SU-DHL-6 (cell line): ENCODE measurements around the gene CTNNA2.

Source experiments
- H2AFZ ChIP-seq: fragments of 200-600 bp; sonication (generic); 2 replicates; pipeline ENCODE4 v1.6.1; 2014; ENCODE audit warnings: low read depth, mild to moderate bottlenecking, moderate library complexity, mixed read lengths, antibody characterized with exemption, low read length; ENCODE audit not compliant: severe bottlenecking
- H3F3A ChIP-seq: fragments of 200-600 bp; shearing (Covaris generic); 2 replicates; pipeline ENCODE4 v1.6.0; 2016; ENCODE audit warnings: antibody characterized with exemption, mild to moderate bottlenecking; ENCODE audit not compliant: insufficient read depth
- H3K27ac ChIP-seq: fragments of 200-600 bp; sonication (generic); 2 replicates; pipeline ENCODE4 v1.5.1; 2016; ENCODE audit warnings: low read depth, mild to moderate bottlenecking, low read length, moderate library complexity, mixed read lengths
- H3K27me3 ChIP-seq: fragments of 200-600 bp; sonication (generic), shearing (Covaris generic); 2 replicates; pipeline ENCODE4 v1.6.0; 2014; ENCODE audit warnings: mild to moderate bottlenecking, low read length
- H3K36me3 ChIP-seq: fragments of 200-600 bp; sonication (generic); 2 replicates; pipeline ENCODE4 v1.6.1; 2014; ENCODE audit warnings: mild to moderate bottlenecking, low read length, mixed read lengths
- H3K4me2 ChIP-seq: fragments of 300-600, 200-600 bp; shearing (Covaris generic), sonication (generic); 2 replicates; pipeline ENCODE4 v1.6.0; 2014; ENCODE audit warnings: low read length, low read depth, mild to moderate bottlenecking; ENCODE audit not compliant: poor library complexity, severe bottlenecking
- H3K4me3 ChIP-seq: fragments of 200-600 bp; sonication (generic); 2 replicates; pipeline ENCODE4 v1.5.1; 2014; ENCODE audit warnings: antibody characterized with exemption, low read length, mild to moderate bottlenecking, mixed read lengths; ENCODE audit not compliant: insufficient read depth, poor library complexity, severe bottlenecking
- H3K79me2 ChIP-seq: fragments of 200-600 bp; sonication (generic); 2 replicates; pipeline ENCODE4 v1.6.1; 2014; ENCODE audit warnings: mild to moderate bottlenecking, low read length, moderate library complexity; ENCODE audit not compliant: insufficient read depth
- H3K9ac ChIP-seq: fragments of 200-600 bp; sonication (generic); 2 replicates; pipeline ENCODE4 v1.7.0; 2014; ENCODE audit warnings: mild to moderate bottlenecking, low read length
- H3K9me2 ChIP-seq: fragments of 200-600 bp; sonication (generic); replicated peaks from 2 replicates; pipeline ENCODE4 v1.6.1; 2014; ENCODE audit warnings: low read length; ENCODE audit not compliant: insufficient read depth
- H3K9me3 ChIP-seq: fragments of 200-600 bp; sonication (generic); 2 replicates; pipeline ENCODE4 v1.6.1; 2014; ENCODE audit warnings: low read length, mixed read lengths; ENCODE audit not compliant: insufficient read depth
- H4K20me1 ChIP-seq: fragments of 200-600 bp; sonication (generic); 2 replicates; pipeline ENCODE4 v1.6.1; 2014; ENCODE audit warnings: low read depth, mild to moderate bottlenecking, antibody characterized with exemption, low read length, moderate library complexity, mixed read lengths
- EZH2phosphoT487 ChIP-seq: fragments of 200-600 bp; sonication (generic), shearing (Covaris generic); conservative IDR thresholded peaks from 2 replicates; pipeline ENCODE4 v1.6.1; 2018; ENCODE audit warnings: mild to moderate bottlenecking, antibody characterized with exemption, low read length, moderate library complexity, mixed read lengths
- TF ChIP-seq, protein P1 (sequence below): fragments of 200-600 bp; sonication (generic); IDR thresholded peaks from one replicate; pipeline ENCODE4 v1.5.1; 2017; ENCODE audit warnings: antibody characterized with exemption, mild to moderate bottlenecking, low read length, moderate library complexity; ENCODE audit not compliant: insufficient read depth, poor library complexity, severe bottlenecking

The CTNNA2 gene

GRCh38 chr2:80496775-80497174 lies 983.9 kb downstream of the CTNNA2 start:
- H3K27ac ChIP-seq: no peak overlapping the region

DNA sequence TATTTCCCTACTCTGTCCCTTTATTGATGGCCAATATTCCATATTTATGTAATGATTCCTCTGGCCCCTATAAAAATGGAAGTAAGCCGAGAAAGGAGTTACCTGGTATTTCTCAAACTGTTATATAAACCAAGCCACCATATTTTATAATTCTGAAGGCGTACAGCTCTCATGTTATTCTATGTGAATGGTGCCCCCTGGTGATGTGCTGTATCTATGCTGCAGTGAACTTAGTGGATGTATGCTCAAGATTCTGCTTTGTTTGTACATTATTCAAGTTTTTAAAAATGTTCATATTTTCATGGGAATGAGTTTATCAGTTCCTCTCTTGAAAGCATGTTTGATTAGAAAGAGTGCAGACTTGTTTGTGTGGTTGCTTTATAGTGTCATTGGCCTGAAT lies 986.2 kb downstream of the CTNNA2 start:
- no peak overlapping the region for H3K27ac ChIP-seq
- no peaks in the 10 kb centered on the region for H4K20me1 ChIP-seq
- no peaks in the 10 kb centered on the region for H3K36me3 ChIP-seq
- no peaks in the 10 kb centered on the region for H3F3A ChIP-seq
- no peaks in the 10 kb centered on the region for H3K9me3 ChIP-seq
- H3K9ac ChIP-seq: no peak overlapping the region
- TF ChIP-seq EZH2phosphoT487: no peak
- TF ChIP-seq, protein P1, sequence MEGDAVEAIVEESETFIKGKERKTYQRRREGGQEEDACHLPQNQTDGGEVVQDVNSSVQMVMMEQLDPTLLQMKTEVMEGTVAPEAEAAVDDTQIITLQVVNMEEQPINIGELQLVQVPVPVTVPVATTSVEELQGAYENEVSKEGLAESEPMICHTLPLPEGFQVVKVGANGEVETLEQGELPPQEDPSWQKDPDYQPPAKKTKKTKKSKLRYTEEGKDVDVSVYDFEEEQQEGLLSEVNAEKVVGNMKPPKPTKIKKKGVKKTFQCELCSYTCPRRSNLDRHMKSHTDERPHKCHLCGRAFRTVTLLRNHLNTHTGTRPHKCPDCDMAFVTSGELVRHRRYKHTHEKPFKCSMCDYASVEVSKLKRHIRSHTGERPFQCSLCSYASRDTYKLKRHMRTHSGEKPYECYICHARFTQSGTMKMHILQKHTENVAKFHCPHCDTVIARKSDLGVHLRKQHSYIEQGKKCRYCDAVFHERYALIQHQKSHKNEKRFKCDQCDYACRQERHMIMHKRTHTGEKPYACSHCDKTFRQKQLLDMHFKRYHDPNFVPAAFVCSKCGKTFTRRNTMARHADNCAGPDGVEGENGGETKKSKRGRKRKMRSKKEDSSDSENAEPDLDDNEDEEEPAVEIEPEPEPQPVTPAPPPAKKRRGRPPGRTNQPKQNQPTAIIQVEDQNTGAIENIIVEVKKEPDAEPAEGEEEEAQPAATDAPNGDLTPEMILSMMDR: peak; percentile 25
- no peak overlapping the region for H2AFZ ChIP-seq
- no peak overlapping the region for H3K4me2 ChIP-seq
- H3K27me3 ChIP-seq: no peaks in the 10 kb centered on the region
- no peak overlapping the region for H3K4me3 ChIP-seq
- H3K9me2 ChIP-seq: no peaks in the 10 kb centered on the region
- no peaks in the 10 kb centered on the region for H3K79me2 ChIP-seq

More at GRCh38 chr2:80496775-80497174, 983.9 kb downstream of the CTNNA2 start:
- Histone ChIP-seq H3K27me3 (no peaks in the 10 kb centered on the region), H3K9me3 (no peaks in the 10 kb centered on the region), H3K4me2 (no peak overlapping the region), H2AFZ (no peak overlapping the region), H3K79me2 (no peaks in the 10 kb centered on the region), H4K20me1 (no peaks in the 10 kb centered on the region), H3K9ac (no peak overlapping the region), H3K4me3 (no peak overlapping the region), H3K9me2 (no peaks in the 10 kb centered on the region), H3K36me3 (no peaks in the 10 kb centered on the region), H3F3A (no peaks in the 10 kb centered on the region)
- TF ChIP-seq, protein P1: no peak
- TF ChIP-seq EZH2phosphoT487: no peak

GRCh38 chr2:80501874-80502624 lies 989.2 kb downstream of the CTNNA2 start:
- Histone ChIP-seq H3K4me3 (no peak overlapping the region), H3F3A (no peaks in the 10 kb centered on the region), H3K9ac (no peak overlapping the region), H3K79me2 (no peaks in the 10 kb centered on the region), H3K9me2 (no peaks in the 10 kb centered on the region), H3K4me2 (no peak overlapping the region), H3K27me3 (no peaks in the 10 kb centered on the region), H3K9me3 (no peaks in the 10 kb centered on the region), H3K36me3 (no peaks in the 10 kb centered on the region), H3K27ac (no peak overlapping the region), H4K20me1 (no peaks in the 10 kb centered on the region), H2AFZ (no peak overlapping the region)
- TF ChIP-seq, protein P1: no peak
- TF ChIP-seq EZH2phosphoT487: no peak
